ENCODE data around the gene GATAD2A.
A peak's percentile ranks its signal among the peaks of the same experiment; 100 is the strongest.

Gene GATAD2A

DNA sequence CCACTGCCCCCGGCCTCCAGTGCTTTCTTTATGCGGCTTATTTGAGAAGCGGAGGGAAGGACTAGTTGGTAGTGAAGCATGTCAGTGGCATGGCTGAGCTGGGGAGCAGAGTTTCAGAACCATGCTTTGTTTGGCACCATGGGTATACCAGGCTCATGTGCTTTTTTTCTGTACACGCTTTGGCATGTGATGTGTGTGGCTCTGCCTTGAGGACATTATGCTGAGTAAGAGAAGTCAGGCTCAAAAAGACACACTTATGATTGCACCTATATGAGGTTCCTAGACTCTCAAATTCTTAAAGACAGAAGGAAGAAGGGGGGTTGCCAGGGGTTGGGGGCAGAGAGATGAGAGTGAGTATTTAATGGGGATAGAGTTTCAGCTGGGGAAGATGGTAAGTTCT is 21.3 kb downstream of the GATAD2A start:
- TF ChIP-seq, protein P1, sequence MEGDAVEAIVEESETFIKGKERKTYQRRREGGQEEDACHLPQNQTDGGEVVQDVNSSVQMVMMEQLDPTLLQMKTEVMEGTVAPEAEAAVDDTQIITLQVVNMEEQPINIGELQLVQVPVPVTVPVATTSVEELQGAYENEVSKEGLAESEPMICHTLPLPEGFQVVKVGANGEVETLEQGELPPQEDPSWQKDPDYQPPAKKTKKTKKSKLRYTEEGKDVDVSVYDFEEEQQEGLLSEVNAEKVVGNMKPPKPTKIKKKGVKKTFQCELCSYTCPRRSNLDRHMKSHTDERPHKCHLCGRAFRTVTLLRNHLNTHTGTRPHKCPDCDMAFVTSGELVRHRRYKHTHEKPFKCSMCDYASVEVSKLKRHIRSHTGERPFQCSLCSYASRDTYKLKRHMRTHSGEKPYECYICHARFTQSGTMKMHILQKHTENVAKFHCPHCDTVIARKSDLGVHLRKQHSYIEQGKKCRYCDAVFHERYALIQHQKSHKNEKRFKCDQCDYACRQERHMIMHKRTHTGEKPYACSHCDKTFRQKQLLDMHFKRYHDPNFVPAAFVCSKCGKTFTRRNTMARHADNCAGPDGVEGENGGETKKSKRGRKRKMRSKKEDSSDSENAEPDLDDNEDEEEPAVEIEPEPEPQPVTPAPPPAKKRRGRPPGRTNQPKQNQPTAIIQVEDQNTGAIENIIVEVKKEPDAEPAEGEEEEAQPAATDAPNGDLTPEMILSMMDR (conservative IDR thresholded peaks at IDR 0.05; ENCODE audit: low read depth) = no peak
- CTCF ChIA-PET = no interaction called here
- no peak for DNase-seq (ENCODE audit: low spot score)
- POLR2A ChIA-PET (ENCODE audit: low non-redundant PET) = no interaction called here
- peak overlapping the region; percentile 6; the same call in 1 of the 2 replicates for H3K27ac ChIP-seq

DNA sequence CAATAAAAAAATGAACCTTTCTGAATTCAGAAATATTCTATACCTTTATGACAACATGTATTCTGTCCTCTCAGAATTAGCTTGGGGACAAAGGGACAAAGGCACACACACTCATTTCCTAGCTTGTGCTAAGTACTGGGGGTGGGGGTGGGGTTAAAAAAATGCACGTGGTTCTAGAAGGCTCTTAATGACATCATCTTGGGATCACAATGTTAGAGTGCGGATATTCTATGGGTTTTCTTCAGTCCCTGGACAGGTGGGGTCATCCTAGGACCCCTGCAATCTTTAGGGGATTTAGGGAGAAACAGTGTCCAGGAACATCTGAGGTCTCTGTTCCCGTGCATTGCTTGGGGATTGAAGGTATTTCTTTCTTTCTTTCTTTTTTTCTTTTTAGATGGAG is 21.8 kb downstream of the GATAD2A start:
- H3K27ac ChIP-seq = no peak overlapping the region
- ChIA-PET POLR2A (ENCODE audit: low non-redundant PET) (no interaction called here), CTCF (no interaction called here)
- no peak for DNase-seq (ENCODE audit: low spot score)
- TF ChIP-seq, protein P1 (conservative IDR thresholded peaks at IDR 0.05; ENCODE audit: low read depth) = no peak

DNA sequence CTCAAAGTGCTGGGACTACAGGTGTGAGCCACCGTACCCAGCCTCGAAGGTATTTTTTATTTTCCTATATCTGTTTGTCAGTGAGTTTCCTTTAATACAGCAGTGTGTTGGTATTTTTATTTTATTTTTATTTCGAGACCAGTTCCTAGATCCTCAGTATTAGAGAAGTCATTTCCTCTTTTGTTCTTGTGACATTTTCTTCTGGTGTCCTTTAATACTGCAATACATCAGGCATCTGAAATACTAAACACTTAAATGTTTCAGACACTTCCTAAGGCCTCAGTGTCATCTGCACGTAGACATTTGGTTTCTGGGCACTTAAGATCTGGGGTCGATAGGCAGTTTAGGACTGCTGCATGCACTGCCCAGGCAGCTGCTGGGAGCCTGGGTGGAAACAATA is 22.5 kb downstream of the GATAD2A start:
- TF ChIP-seq, protein P1 (conservative IDR thresholded peaks at IDR 0.05; ENCODE audit: low read depth) = no peak
- H3K27ac ChIP-seq = no peak overlapping the region
- POLR2A ChIA-PET (ENCODE audit: low non-redundant PET) = no interaction called here
- CTCF ChIA-PET = no interaction called here
- no peak for DNase-seq (ENCODE audit: low spot score)

DNA sequence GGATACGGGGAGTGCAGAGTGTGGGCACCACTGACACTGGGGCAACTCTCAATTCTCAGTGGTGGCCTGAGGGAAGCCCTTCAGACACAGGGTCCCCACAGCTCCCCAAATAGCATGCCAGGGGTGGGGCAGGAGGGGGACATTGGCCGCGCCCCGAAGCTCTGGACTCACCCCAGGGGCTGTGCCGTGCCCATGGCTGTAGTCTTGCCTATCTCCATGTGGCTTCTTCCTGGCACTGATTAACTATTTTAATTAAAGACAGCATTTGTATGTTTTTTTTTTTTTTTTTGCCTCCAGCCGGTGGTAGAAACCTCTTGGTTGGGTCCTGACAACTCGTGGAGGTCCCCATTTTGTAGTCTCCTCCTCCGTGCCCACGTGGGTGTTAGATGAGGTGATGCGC is 23.3 kb downstream of the GATAD2A start:
- peak overlapping the region; percentile 22 for H3K27ac ChIP-seq
- TF ChIP-seq, protein P1 (conservative IDR thresholded peaks at IDR 0.05; ENCODE audit: low read depth) = no peak
- POLR2A ChIA-PET (ENCODE audit: low non-redundant PET) = no interaction called here
- CTCF ChIA-PET = no interaction called here
- DNase-seq (ENCODE audit: low spot score) = no peak

DNA sequence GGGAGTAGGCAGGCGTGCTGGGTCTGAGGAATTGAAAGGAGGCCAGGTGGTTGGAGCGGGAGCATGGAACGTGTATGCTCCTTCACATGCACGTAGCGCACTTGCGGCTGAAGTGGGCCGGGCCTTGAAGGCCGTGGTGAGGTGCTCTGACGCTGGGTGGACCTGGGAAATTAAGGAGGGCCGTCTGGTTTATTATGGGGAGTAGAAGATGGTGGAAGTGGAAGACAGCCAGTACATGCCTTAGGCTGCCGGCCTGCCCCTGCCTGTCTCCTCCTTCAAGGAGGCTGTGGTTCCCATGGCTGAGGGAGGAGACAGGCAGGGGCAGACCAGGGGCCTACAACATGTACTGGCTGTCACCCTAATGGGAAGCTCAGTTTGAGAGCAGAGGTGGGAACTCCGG is 23.9 kb downstream of the GATAD2A start:
- ChIA-PET POLR2A (ENCODE audit: low non-redundant PET) (no interaction called here), CTCF (no interaction called here)
- H3K27ac ChIP-seq = peak overlapping the region; percentile 38
- DNase-seq (ENCODE audit: low spot score) = no peak
- TF ChIP-seq, protein P1 (conservative IDR thresholded peaks at IDR 0.05; ENCODE audit: low read depth) = no peak

DNA sequence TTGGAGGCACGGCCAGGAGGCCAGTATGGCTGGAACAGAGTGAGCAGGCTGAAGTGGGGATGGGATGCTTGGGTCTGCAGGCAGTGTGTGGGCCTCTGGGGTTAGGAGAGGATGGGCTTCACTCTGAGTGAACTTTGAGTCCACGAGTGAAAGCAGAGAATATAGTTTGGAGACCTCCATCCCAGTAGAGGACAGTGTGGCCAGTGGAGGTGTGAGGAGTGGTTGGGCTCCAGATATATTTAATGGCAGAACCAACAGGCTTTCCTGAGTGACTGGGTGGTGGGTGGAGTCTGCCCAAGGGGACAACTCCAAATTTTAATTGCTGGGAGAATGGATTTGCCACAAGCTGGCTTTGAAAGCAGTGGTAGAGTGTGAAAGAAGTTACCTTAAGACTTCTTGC is 27.3 kb downstream of the GATAD2A start:
- ChIA-PET CTCF (no interaction called here), POLR2A (ENCODE audit: low non-redundant PET) (no interaction called here)
- TF ChIP-seq, protein P1 (conservative IDR thresholded peaks at IDR 0.05; ENCODE audit: low read depth) = no peak
- H3K27ac ChIP-seq = peak overlapping the region; percentile 7; the same call in 1 of the 2 replicates
- DNase-seq (ENCODE audit: low spot score) = no peak
